GM12878 (cell line): Measurements from ENCODE around the gene LRRC37A3.
"Not testable (repeated sequence)": the region's sequence is repeated elsewhere in the genome, so short reads cannot be mapped to it uniquely, and the experiment has no call there.

ENCODE experiments used
- FOXM1 ChIP-seq: IDR thresholded peaks from 2 replicates; pipeline ENCODE4 v1.6.1; 2012; ENCODE audit warnings: low read depth, mild to moderate bottlenecking, inconsistent platforms, low read length, moderate library complexity
- HDGF ChIP-seq: fragments of 450-650 bp; IDR thresholded peaks from 2 replicates; pipeline ENCODE4 v1.6.1; 2016; ENCODE audit warnings: antibody characterized with exemption
- KLF5 ChIP-seq: fragments of 450-650 bp; IDR thresholded peaks from 2 replicates; pipeline ENCODE4 v1.6.1; 2014; ENCODE audit warnings: mild to moderate bottlenecking; ENCODE audit not compliant: partially characterized antibody
- POLR2A ChIP-seq: IDR thresholded peaks from 2 replicates; pipeline ENCODE4 v1.6.1; 2011; ENCODE audit warnings: low read depth, mild to moderate bottlenecking, low read length
- RB1 ChIP-seq: fragments of 450-650 bp; formaldehyde crosslinking; IDR thresholded peaks from 2 replicates; pipeline ENCODE4 v1.6.1; 2017; ENCODE audit warnings: mild to moderate bottlenecking, borderline replicate concordance
- RBBP5 ChIP-seq: fragments of 200-600 bp; sonication (generic); conservative IDR thresholded peaks from 2 replicates; pipeline ENCODE4 v1.6.1; 2016
- SIX5 ChIP-seq: IDR thresholded peaks from 2 replicates; pipeline ENCODE4 v1.6.1; 2011; ENCODE audit warnings: mild to moderate bottlenecking, low read depth, low read length, moderate library complexity; ENCODE audit not compliant: severe bottlenecking
- SP1 ChIP-seq: IDR thresholded peaks from one replicate; pipeline ENCODE4 v1.6.1; 2011; ENCODE audit warnings: low read depth, low read length
- SUZ12 ChIP-seq: fragments of 200-600 bp; sonication (generic); IDR thresholded peaks from one replicate; pipeline ENCODE4 v1.6.1; 2018; ENCODE audit warnings: antibody characterized with exemption, mild to moderate bottlenecking; ENCODE audit not compliant: unreplicated experiment
- YY1 ChIP-seq: IDR thresholded peaks from 2 replicates; pipeline ENCODE4 v1.6.1; 2011; ENCODE audit warnings: low read depth, mild to moderate bottlenecking, low read length
- TF ChIP-seq, protein P1 (sequence below): fragments of 450-650 bp; formaldehyde crosslinking; IDR thresholded peaks from 2 replicates; pipeline ENCODE4 v1.4.0; 2020; ENCODE audit warnings: mild to moderate bottlenecking, moderate library complexity
- TF ChIP-seq, protein P2 (sequence below): fragments of 450-650 bp; IDR thresholded peaks from 2 replicates; pipeline ENCODE4 v1.6.1; 2017; ENCODE audit warnings: borderline replicate concordance

DNA sequence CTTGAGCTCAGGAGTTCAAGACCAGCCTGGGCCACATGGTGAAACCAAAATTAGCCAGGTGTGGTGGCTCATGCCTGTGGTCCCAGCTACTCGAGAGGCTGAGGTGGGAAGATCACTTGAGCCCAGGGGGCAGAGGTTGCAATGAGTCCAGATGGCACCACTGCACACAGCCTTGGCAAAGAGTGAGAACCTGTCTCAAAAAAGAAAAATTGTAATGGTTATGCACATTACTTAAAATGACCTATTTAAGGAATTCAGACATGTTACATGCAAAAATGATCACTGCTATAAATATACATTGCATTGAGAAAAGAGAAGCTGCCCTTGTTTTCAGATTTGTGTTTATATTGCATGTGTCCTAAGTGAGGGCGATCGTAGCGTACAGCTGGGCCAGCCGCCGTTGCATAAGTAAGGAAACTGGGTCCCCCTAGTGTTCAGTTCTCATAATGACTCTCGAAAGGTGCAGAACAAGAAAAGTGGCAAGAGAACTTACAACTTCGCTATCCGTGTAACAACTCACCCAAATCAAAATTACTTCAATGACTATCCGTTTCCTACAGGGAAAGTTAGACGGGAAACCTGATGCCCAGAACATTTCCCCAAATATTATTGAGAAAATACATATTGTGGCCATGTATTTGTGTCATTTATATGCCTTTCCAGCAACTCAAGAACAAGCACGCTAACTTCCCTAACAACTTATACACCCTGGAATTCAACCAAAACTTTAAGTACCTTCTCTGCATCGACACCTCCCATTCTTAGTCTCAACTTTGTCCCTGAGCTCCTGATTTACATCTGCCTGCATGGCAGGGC is 42.5 kb upstream of the LRRC37A3 start:
- TF ChIP-seq RB1, RBBP5, YY1, HDGF, POLR2A, KLF5, SUZ12, SIX5, FOXM1, SP1: not testable (repeated sequence)
- TF ChIP-seq, protein P1, sequence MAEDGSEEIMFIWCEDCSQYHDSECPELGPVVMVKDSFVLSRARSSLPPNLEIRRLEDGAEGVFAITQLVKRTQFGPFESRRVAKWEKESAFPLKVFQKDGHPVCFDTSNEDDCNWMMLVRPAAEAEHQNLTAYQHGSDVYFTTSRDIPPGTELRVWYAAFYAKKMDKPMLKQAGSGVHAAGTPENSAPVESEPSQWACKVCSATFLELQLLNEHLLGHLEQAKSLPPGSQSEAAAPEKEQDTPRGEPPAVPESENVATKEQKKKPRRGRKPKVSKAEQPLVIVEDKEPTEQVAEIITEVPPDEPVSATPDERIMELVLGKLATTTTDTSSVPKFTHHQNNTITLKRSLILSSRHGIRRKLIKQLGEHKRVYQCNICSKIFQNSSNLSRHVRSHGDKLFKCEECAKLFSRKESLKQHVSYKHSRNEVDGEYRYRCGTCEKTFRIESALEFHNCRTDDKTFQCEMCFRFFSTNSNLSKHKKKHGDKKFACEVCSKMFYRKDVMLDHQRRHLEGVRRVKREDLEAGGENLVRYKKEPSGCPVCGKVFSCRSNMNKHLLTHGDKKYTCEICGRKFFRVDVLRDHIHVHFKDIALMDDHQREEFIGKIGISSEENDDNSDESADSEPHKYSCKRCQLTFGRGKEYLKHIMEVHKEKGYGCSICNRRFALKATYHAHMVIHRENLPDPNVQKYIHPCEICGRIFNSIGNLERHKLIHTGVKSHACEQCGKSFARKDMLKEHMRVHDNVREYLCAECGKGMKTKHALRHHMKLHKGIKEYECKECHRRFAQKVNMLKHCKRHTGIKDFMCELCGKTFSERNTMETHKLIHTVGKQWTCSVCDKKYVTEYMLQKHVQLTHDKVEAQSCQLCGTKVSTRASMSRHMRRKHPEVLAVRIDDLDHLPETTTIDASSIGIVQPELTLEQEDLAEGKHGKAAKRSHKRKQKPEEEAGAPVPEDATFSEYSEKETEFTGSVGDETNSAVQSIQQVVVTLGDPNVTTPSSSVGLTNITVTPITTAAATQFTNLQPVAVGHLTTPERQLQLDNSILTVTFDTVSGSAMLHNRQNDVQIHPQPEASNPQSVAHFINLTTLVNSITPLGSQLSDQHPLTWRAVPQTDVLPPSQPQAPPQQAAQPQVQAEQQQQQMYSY (CRISPR knock-in tag) = not testable (repeated sequence)
- TF ChIP-seq, protein P2, sequence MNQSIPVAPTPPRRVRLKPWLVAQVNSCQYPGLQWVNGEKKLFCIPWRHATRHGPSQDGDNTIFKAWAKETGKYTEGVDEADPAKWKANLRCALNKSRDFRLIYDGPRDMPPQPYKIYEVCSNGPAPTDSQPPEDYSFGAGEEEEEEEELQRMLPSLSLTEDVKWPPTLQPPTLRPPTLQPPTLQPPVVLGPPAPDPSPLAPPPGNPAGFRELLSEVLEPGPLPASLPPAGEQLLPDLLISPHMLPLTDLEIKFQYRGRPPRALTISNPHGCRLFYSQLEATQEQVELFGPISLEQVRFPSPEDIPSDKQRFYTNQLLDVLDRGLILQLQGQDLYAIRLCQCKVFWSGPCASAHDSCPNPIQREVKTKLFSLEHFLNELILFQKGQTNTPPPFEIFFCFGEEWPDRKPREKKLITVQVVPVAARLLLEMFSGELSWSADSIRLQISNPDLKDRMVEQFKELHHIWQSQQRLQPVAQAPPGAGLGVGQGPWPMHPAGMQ = not testable (repeated sequence)
